Activated naive CD8-positive, alpha-beta T cell treated with anti-CD3 and anti-CD28 coated beads for 36 hours (primary cell): ENCODE measurements around the gene SFTPB. TPM values are rescaled to one million over a fixed set of nuclear protein-coding genes. Genes with fewer than 3 reads are reported as not detected.

Source experiments
- DNase-seq: peaks from one replicate; pipeline ENCODE4 v3.0.0; 2021
- H3K27ac Mint-ChIP-seq: one replicate; pipeline ENCODE4 v1.8.0; 2022; ENCODE audit warnings: mild to moderate bottlenecking, moderate library complexity, mixed read lengths
- H3K27me3 Mint-ChIP-seq: one replicate; pipeline ENCODE4 v1.8.0; 2022; ENCODE audit warnings: mild to moderate bottlenecking, mixed read lengths
- H3K36me3 Mint-ChIP-seq: one replicate; pipeline ENCODE4 v1.8.0; 2021; ENCODE audit warnings: mild to moderate bottlenecking, mixed read lengths
- H3K4me1 Mint-ChIP-seq: one replicate; pipeline ENCODE4 v1.8.0; 2021; ENCODE audit warnings: mixed read lengths
- H3K4me3 Mint-ChIP-seq: one replicate; pipeline ENCODE4 v1.8.0; 2022; ENCODE audit warnings: mild to moderate bottlenecking, moderate library complexity, mixed read lengths
- H3K9me3 Mint-ChIP-seq: one replicate; pipeline ENCODE4 v1.8.0; 2022; ENCODE audit warnings: mixed read lengths
- total RNA-seq, 2 experiments: library from RNA; stranded (reverse); gene quantifications; one replicate each; pipeline ENCODE4 v1.2.3, GENCODE V29; 2021

The SFTPB gene
- total RNA-seq, 2 experiments from 2014 or later = not detected

DNA sequence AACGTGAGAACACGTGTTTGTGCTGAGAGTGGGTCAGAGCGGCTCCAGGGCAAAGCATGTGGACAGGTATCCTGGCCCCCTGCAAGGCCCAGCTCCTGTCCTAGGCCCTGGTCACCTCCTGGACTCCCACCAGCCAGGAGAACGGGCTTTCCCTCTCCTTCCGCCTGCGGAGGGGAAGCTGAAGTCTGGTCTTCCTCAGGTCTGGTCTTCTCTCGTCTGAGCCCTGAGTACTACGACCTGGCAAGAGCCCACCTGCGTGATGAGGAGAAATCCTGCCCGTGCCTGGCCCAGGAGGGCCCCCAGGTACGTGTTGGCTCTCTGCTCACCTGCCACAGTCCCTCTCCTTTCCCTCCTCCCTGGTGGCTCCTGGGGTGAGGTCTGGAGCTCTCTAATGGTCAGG is 27.1 kb upstream of the SFTPB start:
- H3K4me3 Mint-ChIP-seq = no peak overlapping the region
- no peak overlapping the region for H3K27ac Mint-ChIP-seq
- no peaks in the 10 kb centered on the region for H3K9me3 Mint-ChIP-seq
- no peak for DNase-seq
- H3K4me1 Mint-ChIP-seq = peaks cover 2% of the 10 kb centered on the region
- no peaks in the 10 kb centered on the region for H3K27me3 Mint-ChIP-seq
- no peaks in the 10 kb centered on the region for H3K36me3 Mint-ChIP-seq

DNA sequence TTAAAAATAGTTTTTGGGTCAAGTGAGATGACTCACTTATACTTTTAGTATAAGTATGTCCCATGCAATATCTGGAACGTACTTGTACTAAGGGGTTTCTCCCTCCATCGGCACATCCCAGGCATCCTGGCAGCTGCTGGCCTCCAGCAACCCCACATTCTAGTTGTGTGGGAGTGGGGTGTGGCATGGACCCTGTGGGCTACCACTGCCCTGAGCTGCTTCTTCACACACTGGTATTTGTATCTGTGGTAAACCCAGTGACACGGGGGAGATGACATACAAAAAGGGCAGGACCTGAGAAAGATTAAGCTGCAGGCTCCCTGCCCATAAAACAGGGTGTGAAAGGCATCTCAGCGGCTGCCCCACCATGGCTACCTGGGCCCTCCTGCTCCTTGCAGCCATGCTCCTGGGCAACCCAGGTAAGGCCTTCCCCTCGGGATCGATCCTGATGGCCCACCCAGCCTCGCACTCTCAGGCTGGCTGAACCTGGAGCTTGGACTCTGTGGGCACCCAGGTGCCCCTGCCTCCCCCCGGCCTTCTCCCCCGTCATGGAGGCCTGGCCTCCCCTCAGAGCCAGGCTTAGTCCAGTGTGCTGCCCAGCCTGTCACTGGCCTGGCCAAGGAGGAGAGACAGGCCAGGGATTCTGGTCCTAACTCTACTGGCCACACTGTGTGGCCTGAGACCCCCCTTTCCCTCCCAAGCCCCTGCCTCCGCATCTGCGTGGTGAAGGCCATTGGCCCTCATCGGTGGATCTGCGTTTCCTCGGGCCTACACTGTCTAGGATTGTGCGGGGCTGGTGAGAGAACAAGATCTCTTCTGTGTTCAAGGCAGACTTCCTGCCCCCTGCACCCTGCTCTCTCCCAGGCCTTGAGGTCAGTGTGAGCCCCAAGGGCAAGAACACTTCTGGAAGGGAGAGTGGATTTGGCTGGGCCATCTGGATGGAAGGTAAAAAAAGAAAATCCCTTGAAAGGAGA is 26.3 kb upstream of the SFTPB start, which contains the start of gene GNLY:
TSS of gene GNLY (plus strand) at position 307 of the 974 bp plus-strand sequence. CDS start at position 368, 61 bp downstream.
- Mint-ChIP-seq H3K27me3 (no peaks in the 10 kb centered on the region), H3K4me1 (peaks cover 2% of the 10 kb centered on the region), H3K27ac (no peak within 1 kb of the TSS), H3K9me3 (no peaks in the 10 kb centered on the region), H3K36me3 (no peaks in the 10 kb centered on the region), H3K4me3 (no peak within 1 kb of the TSS)
- no peak for DNase-seq

DNA sequence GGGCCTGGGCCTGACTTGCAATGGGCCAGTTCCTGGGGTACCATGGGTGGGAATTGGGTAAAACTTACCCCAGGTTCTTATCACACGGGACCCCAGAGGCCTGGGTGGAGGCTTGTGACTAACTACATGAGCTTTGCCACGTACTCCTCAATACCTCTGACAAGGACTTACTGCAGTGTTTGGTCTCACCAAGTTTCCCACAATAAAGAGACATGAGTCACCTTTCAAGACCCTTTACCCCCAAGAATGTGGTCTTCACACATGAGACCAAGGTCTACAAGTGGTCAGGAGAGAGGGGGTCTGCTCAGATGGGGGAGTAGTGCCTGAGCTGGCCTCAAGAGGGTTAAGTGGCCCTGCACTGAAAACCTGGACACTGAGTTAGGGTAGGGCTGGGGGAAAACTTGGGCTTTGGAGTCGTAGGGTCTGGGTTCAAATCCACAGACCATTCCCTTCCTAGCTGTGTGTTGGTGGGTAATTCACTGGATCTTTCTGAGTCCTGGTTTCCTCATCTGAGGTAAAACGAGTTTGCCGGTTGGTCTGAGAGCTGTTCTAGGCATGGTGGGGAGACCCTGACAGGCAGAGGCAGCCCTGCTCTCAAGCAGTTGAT is 24.1 kb upstream of the SFTPB start:
- H3K27ac Mint-ChIP-seq = peak overlapping the region; percentile 16
- no peak for DNase-seq
- no peaks in the 10 kb centered on the region for H3K9me3 Mint-ChIP-seq
- peaks cover 2% of the 10 kb centered on the region for H3K4me1 Mint-ChIP-seq
- H3K4me3 Mint-ChIP-seq = no peak overlapping the region
- H3K27me3 Mint-ChIP-seq = peaks cover 3% of the 10 kb centered on the region
- H3K36me3 Mint-ChIP-seq = no peaks in the 10 kb centered on the region

DNA sequence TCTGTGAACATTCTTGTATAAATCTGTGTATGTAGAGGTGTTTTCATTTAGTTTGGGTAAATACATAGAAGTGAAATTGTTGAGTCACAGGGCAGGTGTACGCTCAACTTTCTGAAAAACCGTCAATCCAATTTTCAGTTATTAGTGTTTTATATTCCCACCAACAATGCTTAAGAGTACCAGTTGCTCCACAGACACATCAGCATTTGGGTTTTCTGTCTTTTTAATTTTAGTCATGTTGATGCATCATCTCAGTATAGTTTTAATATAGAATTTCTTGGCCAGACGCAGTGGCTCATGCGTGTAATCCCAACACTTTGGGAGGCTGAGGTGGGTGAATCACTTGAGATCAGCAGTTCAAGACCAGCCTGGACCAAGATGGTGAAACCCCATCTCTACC is 22.9 kb upstream of the SFTPB start:
- DNase-seq = no peak
- no peaks in the 10 kb centered on the region for H3K9me3 Mint-ChIP-seq
- H3K4me3 Mint-ChIP-seq = no peak overlapping the region
- H3K27ac Mint-ChIP-seq = no peak overlapping the region
- H3K4me1 Mint-ChIP-seq = peaks cover 2% of the 10 kb centered on the region
- no peaks in the 10 kb centered on the region for H3K36me3 Mint-ChIP-seq
- peaks cover 6% of the 10 kb centered on the region for H3K27me3 Mint-ChIP-seq

DNA sequence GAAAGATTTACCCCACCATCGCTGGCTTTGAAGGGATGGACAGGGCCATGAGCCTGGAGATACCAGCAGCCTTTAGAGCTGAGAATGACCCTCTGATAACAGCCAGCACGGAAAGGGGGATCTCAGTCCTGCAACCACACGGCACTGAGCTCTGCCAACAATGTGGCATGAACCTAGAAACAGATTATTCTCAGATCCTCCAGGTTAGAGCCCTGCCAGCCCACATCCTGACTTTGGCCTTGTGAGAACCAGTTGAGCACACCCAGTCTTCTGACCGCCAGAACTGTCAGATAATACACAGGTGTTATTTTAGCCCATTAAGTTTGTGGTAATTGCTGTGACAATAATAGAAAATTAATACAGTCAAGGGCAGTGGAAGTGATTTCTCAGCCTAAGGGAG is 16.8 kb upstream of the SFTPB start:
- no peak for DNase-seq
- no peak overlapping the region for H3K27ac Mint-ChIP-seq
- peaks cover 9% of the 10 kb centered on the region for H3K27me3 Mint-ChIP-seq
- H3K4me3 Mint-ChIP-seq = no peak overlapping the region
- H3K9me3 Mint-ChIP-seq = no peaks in the 10 kb centered on the region
- no peaks in the 10 kb centered on the region for H3K4me1 Mint-ChIP-seq
- H3K36me3 Mint-ChIP-seq = no peaks in the 10 kb centered on the region

DNA sequence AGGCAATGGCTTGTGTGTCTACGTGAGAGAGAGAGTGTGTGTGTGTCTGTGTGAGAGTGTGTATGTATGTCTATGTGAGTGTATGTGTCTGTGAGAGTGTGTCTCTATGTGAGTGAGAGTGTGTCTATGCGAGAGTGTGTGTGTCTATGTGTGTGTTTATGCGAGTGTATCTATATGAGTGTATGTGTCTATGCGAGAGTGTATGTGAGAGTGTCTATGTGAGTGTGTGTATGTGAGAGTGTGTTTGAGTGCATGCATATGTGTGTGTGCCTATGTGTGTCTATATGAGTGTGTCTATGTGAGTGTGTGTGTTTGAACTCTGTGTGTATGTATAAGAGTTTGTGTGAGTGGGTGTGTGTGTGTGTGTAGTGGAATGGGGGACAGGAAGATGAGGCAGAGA is 16.4 kb upstream of the SFTPB start:
- no peak overlapping the region for H3K4me3 Mint-ChIP-seq
- peaks cover 9% of the 10 kb centered on the region for H3K27me3 Mint-ChIP-seq
- no peaks in the 10 kb centered on the region for H3K9me3 Mint-ChIP-seq
- H3K4me1 Mint-ChIP-seq = no peaks in the 10 kb centered on the region
- no peaks in the 10 kb centered on the region for H3K36me3 Mint-ChIP-seq
- no peak for DNase-seq
- no peak overlapping the region for H3K27ac Mint-ChIP-seq

DNA sequence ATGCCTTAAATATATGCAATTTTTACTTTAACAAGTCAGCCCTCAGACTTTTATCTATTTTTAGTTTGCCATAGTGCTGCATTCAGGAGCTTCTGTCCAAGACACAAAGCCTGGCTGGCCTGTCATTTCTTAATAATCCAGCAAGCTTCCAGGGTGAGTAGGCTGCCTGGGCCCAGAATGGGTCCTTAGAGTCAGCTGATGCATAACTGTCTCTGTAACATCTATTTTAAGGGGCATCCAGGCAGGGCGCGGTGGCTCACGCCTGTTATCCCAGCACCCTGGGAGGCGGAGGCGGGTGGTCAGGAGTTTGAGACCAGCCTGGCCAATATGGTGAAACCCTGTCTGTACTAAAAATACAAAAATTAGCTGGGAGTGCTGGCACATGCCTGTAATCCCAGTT is 14.4 kb upstream of the SFTPB start:
- no peaks in the 10 kb centered on the region for H3K4me1 Mint-ChIP-seq
- no peaks in the 10 kb centered on the region for H3K36me3 Mint-ChIP-seq
- no peak overlapping the region for H3K27ac Mint-ChIP-seq
- no peaks in the 10 kb centered on the region for H3K9me3 Mint-ChIP-seq
- H3K4me3 Mint-ChIP-seq = no peak overlapping the region
- H3K27me3 Mint-ChIP-seq = peaks cover 9% of the 10 kb centered on the region
- no peak for DNase-seq

DNA sequence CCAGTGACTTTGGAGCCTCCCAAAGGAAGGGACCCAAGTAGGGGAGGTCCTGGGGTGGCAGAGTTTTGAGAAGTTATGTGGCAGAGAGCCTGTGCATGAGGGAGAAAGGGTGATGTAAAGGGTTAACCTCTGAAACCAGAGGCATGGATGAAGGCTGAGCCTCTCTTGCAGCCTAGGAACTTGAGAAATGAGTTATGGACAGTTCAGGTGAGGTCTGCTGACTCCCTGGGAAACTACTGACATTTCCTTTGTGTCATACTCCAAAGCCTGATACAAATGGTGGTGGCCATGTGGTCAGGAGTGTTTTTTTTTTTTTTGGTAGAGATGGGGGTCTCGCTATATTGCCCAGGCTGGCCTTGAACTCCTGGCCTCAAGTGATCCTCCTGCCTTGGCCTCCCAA is 13.8 kb upstream of the SFTPB start:
- no peak for DNase-seq
- H3K4me1 Mint-ChIP-seq = no peaks in the 10 kb centered on the region
- H3K4me3 Mint-ChIP-seq = no peak overlapping the region
- no peaks in the 10 kb centered on the region for H3K9me3 Mint-ChIP-seq
- H3K27ac Mint-ChIP-seq = no peak overlapping the region
- H3K27me3 Mint-ChIP-seq = peaks cover 3% of the 10 kb centered on the region
- H3K36me3 Mint-ChIP-seq = no peaks in the 10 kb centered on the region

DNA sequence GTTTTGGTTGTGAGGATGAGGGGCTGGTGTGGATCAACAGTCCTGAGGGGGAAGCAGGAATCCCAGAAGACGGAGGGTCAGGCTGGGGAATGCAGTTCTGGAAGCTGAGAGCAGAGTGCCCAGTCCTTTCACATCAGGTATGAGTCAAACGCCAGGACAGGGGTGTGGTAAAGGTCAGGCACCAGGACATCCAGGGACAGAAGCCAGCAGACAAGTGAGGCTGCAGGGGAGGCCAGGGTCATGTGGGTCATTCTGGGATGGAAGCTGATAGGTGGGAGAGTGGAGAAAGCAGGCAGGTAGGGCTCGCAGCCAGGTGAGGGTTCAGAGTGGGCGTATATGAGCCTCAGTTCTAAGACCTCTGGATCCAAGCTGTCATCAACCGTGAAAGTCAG is 13.4 kb upstream of the SFTPB start:
- Mint-ChIP-seq H3K27ac (no peak overlapping the region), H3K27me3 (peaks cover 3% of the 10 kb centered on the region), H3K9me3 (no peaks in the 10 kb centered on the region), H3K36me3 (no peaks in the 10 kb centered on the region), H3K4me3 (no peak overlapping the region), H3K4me1 (no peaks in the 10 kb centered on the region)
- DNase-seq = no peak

DNA sequence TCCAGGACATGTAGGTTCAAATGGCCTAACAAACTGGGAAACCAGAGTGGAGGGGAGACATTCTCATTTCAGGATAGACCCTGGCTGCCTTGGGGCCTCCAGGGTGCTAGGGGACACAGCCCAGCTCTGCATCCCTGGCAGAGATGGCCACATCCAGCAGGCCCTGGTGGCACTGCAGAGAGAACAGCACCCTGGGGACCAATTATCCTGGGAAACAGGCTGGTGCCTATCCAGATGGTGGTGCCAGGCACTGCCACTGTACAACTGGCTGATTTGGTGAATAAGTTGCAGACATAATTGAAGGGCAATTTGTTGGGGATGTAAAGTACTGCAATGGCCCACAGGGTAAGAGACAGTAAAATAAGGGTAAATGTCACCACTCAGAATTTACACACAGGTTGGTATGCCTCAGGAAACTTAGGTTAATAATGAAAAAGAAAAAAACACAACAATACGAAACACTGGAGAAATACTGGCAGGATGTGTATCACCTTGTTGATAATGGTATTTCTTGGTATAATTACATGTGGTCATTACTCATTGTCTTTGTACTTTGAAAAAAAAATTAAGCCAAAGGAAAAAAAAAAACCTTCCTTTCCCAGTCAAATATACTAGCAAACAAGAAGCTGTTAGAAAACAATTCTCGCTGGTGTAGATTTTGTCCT is 12.8 kb upstream of the SFTPB start:
- peaks cover 3% of the 10 kb centered on the region for H3K27me3 Mint-ChIP-seq
- no peaks in the 10 kb centered on the region for H3K4me1 Mint-ChIP-seq
- no peaks in the 10 kb centered on the region for H3K9me3 Mint-ChIP-seq
- DNase-seq = no peak
- no peak overlapping the region for H3K4me3 Mint-ChIP-seq
- H3K27ac Mint-ChIP-seq = no peak overlapping the region
- H3K36me3 Mint-ChIP-seq = no peaks in the 10 kb centered on the region

DNA sequence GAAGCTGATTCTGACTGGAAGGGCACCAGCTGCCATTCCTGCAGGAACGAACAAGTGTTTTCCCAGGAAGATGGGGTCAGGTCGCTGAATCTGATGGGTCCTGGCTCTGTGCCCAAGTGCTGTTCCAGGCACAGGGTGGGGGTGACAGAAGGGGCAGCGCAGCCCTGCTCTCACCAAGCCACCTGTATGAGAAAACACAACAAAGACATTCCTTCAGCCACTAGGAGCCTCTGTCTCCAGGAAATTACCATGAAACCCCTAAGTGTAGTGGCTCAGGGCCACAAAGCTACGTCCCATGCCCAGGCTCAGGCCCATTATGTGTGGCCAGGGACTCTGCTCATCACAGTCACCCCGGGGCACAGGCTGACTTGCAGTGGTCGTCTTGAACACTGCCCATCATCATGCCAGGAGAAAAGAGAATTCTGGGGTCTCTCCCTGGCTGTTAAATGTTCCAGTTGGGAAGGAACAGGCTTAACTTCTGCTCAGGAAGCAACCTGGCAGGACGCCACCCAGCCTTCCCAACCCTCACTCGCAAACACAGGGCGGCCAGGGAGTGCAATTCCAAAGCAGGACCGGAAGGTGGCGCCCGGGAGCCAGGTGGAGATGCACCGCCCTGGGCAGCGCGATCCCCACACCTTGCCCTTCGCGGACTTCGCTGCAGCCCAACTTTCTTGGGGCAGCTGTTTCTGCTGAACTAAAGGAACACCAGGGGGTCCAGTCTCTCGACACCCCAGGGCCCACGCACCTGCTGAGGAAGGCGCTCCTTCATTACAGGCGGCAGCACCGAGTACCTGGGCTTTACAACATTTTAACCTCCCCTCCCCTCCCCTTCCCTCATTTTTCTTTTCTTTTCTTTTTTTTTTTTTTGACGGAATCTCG is 11.0 kb upstream of the SFTPB start:
- Mint-ChIP-seq H3K4me3 (no peak overlapping the region), H3K36me3 (no peaks in the 10 kb centered on the region), H3K27me3 (peaks cover 3% of the 10 kb centered on the region), H3K4me1 (no peaks in the 10 kb centered on the region), H3K9me3 (no peaks in the 10 kb centered on the region), H3K27ac (no peak overlapping the region)
- DNase-seq = peak; percentile 76

DNA sequence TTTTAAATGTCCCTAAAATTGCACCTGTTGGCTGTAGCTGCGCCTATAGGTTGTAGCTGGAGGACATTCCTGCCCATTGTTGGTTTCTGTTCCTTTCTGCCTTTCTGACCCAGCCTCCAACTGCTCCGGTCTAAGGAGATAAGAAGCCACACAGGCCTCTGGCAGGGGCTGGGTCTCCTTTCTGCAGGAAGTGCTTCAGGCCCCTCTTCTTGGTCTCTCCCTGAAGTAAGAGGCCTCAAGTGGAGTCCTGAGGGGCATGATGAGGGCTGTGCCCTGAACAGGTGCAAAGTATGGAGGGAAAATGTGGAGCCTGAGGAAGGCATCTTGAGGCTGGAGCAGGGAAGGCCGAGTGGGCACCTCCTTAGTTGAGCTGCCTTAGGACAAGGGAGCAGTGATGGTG is 10.4 kb upstream of the SFTPB start:
- DNase-seq = no peak
- Mint-ChIP-seq H3K9me3 (no peaks in the 10 kb centered on the region), H3K27me3 (peaks cover 3% of the 10 kb centered on the region), H3K4me1 (no peaks in the 10 kb centered on the region), H3K36me3 (no peaks in the 10 kb centered on the region), H3K27ac (no peak overlapping the region), H3K4me3 (no peak overlapping the region)

DNA sequence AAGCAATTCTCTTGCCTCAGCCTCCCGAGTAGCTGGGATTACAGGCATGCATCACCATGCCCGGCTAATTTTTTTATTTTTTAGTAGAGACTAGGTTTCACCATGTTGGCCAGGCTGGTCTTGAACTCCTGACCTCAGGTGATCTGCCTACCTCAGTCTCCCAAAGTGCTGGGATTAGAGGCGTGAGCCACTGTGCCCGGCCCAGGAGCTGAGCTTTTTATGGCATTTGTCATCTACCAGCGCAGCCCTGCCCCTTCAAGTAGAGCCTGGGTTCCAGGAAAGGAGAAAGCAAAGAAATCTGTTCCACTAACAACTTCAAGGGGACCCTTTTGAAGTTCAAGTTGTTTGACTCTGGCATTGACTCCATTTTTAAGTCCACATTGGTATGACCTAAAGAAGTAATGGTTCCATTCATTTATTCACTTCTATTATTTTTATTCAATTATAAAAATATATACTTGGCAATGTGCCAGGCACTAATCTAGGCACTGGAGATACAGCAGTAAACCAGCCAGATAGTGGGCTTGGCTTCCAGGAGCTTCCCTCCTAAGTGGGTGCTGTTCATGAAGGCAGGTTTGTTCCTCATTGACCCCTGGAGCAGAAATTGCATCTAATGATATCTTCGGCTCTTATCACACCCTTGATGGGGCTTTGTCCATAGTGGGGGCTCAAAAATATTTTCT is 8.0 kb upstream of the SFTPB start:
- Mint-ChIP-seq H3K9me3 (no peaks in the 10 kb centered on the region), H3K4me3 (no peak overlapping the region), H3K27me3 (peaks cover 3% of the 10 kb centered on the region), H3K27ac (no peak overlapping the region), H3K36me3 (no peaks in the 10 kb centered on the region), H3K4me1 (no peaks in the 10 kb centered on the region)
- DNase-seq = no peak

DNA sequence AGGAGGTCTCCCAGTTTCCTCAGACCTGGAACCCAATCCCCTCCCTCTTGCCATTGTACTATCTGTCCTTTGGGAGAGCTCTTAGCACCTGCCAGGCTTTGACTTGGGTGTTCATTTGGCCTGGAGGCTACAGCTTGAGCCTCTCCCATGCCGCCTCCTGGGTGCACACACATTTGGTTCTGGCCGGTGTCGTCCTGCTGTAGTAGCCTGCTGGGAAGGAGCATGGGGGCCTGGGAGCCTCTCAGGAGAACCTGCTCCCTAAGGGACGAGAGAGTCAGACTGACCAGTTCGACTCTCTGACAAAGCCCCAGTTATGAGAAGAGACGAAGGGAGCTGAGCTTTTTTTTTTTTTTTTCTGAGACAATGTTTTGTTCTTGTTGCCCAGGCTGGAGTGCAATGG is 7.4 kb upstream of the SFTPB start:
- Mint-ChIP-seq H3K9me3 (no peaks in the 10 kb centered on the region), H3K4me1 (no peaks in the 10 kb centered on the region), H3K27ac (no peak overlapping the region), H3K36me3 (no peaks in the 10 kb centered on the region), H3K27me3 (peaks cover 3% of the 10 kb centered on the region), H3K4me3 (no peak overlapping the region)
- DNase-seq = no peak
